ENCODE data around the gene DNAAF3. TPM values are rescaled to one million over a fixed set of nuclear protein-coding genes. Genes with fewer than 3 reads are reported as not detected.

DNAAF3 gene
- total and polyA plus RNA-seq, 9 donors = 0.16 to 34.8 (median 1.0) TPM; not detected in 2

GRCh38 chr19:55145232-55145631, 21.2 kb downstream of the DNAAF3 start:
- peaks cover 5% of the 10 kb centered on the region for H3K27me3 ChIP-seq
- H3K27ac ChIP-seq = no peak overlapping the region
- H3K4me3 ChIP-seq = no peak overlapping the region
- no peaks in the 10 kb centered on the region for H3K9me3 ChIP-seq
- H3K4me1 ChIP-seq (ENCODE audit: insufficient read depth) = no peaks in the 10 kb centered on the region
- no peak for DNase-seq
- no peaks in the 10 kb centered on the region for H3K36me3 ChIP-seq
- no peak for TF ChIP-seq EP300 (IDR thresholded peaks at IDR 0.05)
- 12 to 17% (median 15%) methylated on average over 3 of the region's 3 CpGs for WGBS, 3 donors
- intact Hi-C loops (cut with DNase I) = loop anchor here in 3 of 4 donors (10.0 kb wide), 2 partner anchors 230 to 360 kb away; partner anchors contain the start of genes IL11 (in 1 of the 3) and TMEM190 (in 1 of the 3)

DNA sequence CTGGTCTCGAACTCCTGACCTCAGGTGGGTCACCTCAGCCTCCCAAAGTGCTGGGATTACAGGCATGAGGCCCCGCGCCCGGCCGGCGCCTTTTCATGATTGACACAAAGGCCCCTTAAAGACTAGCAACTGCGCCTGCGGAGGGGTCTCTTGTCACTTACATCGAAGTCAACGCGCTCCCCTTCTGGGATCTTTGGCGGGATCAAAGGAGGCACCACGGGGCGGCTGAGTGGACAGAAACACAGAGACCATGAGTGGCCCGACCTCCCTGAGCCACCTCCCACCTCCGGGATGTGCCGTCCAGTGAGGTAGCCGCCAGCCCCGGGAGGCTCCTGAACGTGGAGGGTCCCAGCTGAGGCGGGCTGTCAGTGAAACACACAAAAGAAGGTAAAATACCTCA, 24.7 kb downstream of the DNAAF3 start:
- H3K27me3 ChIP-seq = peaks cover 4% of the 10 kb centered on the region
- no peaks in the 10 kb centered on the region for H3K36me3 ChIP-seq
- no peak overlapping the region for H3K4me3 ChIP-seq
- TF ChIP-seq EP300 (IDR thresholded peaks at IDR 0.05) (no peak), CTCF (IDR thresholded peaks at IDR 0.05) (no peak), POLR2A (IDR thresholded peaks at IDR 0.05) (no peak)
- WGBS, 3 donors = 11 to 29% (median 25%) methylated on average over 21 of the region's 21 CpGs
- H3K27ac ChIP-seq = no peak overlapping the region
- intact Hi-C loops (cut with DNase I) = loop anchor here in 3 of 4 donors (5.0 to 10.0 kb wide), 3 partner anchors 233 to 363 kb away; partner anchors contain the start of genes IL11 (in 1 of the 3) and TMEM190 (in 1 of the 3)
- H3K9me3 ChIP-seq = no peaks in the 10 kb centered on the region
- no peaks in the 10 kb centered on the region for H3K4me1 ChIP-seq (ENCODE audit: insufficient read depth)
- DNase-seq = no peak

- 28 to 41% (median 36%) methylated on average over 9 of the region's 9 CpGs for WGBS, 3 donors
- H3K27ac ChIP-seq = no peak overlapping the region
- H3K36me3 ChIP-seq = no peaks in the 10 kb centered on the region
- H3K27me3 ChIP-seq = peaks cover 2% of the 10 kb centered on the region
- TF ChIP-seq POLR2A (IDR thresholded peaks at IDR 0.05) (no peak), EP300 (IDR thresholded peaks at IDR 0.05) (no peak)
- H3K4me1 ChIP-seq (ENCODE audit: insufficient read depth) = no peaks in the 10 kb centered on the region
- no peak for DNase-seq
- intact Hi-C loops (cut with DNase I) = no loop called here
- H3K4me3 ChIP-seq = no peak overlapping the region
- H3K9me3 ChIP-seq = no peaks in the 10 kb centered on the region
Measured at GRCh38 chr19:55137915-55138314, 28.5 kb downstream of the DNAAF3 start.

DNA sequence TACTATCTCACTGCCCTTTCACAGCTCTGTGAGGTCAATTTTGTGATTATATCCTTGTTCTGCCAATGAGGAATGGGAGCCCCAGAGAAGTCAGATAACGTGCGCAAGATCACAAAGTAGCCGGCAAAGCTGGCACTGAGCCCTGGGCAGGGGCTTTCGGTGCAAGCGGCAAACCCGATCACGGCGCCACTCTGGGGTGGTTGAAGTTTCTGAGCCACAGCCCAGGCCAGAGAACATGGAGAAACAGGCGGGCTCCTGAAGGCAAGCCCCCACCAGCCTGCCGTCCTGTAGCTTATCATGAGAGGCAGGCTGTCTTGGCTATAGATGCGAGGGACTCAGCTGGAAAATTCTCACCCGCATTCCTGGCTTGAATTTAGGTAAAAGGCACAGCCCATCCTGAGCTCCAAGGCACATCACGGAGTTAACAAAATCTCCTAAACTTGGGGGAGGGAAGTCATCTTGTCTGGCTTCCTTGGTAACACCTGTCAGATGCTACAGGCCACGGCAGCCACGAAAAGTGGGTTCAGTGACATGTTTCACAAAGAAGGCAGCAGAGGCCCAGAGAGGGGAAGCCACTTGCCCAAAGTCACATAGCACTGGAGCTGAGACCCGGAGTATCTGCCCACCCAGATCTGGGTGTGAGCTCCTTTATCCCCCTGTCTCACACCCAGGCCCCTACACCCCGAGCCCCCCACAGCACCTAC, 29.9 kb downstream of the DNAAF3 start:
- H3K27ac ChIP-seq = no peak overlapping the region
- H3K9me3 ChIP-seq = no peaks in the 10 kb centered on the region
- no peaks in the 10 kb centered on the region for H3K4me1 ChIP-seq (ENCODE audit: insufficient read depth)
- intact Hi-C loops (cut with DNase I) = no loop called here
- TF ChIP-seq POLR2A (IDR thresholded peaks at IDR 0.05) (no peak), EP300 (IDR thresholded peaks at IDR 0.05) (no peak), CTCF (IDR thresholded peaks at IDR 0.05) (no peak)
- WGBS, 3 donors = 51 to 67% (median 60%) methylated on average over 17 of the region's 17 CpGs
- no peaks in the 10 kb centered on the region for H3K36me3 ChIP-seq
- H3K4me3 ChIP-seq = no peak overlapping the region
- DNase-seq = no peak
- H3K27me3 ChIP-seq = no peaks in the 10 kb centered on the region

- TF ChIP-seq CTCF (IDR thresholded peaks at IDR 0.05) = no peak
- Histone ChIP-seq H3K27me3 (no peaks in the 10 kb centered on the region), H3K4me3 (no peak overlapping the region), H3K9me3 (no peaks in the 10 kb centered on the region), H3K27ac (no peak overlapping the region), H3K36me3 (no peaks in the 10 kb centered on the region), H3K4me1 (ENCODE audit: insufficient read depth) (no peaks in the 10 kb centered on the region)
- intact Hi-C loops (cut with DNase I) = no loop called here
- WGBS, 3 donors = 11 to 20% (median 19%) methylated on average over 1 to 3 of the region's 3 CpGs
- DNase-seq = no peak
Measured at GRCh38 chr19:55134736-55135135, 31.7 kb downstream of the DNAAF3 start.
